ENCODE results near the gene PPP2R2B. TPM values are rescaled to one million over a fixed set of nuclear protein-coding genes. Genes with fewer than 3 reads are reported as not detected.

PPP2R2B gene
- total RNA-seq, 1 experiment from 2014 or later = not detected

- intact Hi-C loops (cut with micrococcal nuclease) = no loop called here
- Histone ChIP-seq H2AFZ (ENCODE audit: low read depth, low read length, poor library complexity, severe bottlenecking) (no peak overlapping the region), H3K27me3 (ENCODE audit: insufficient read depth, low read length) (peaks cover 21% of the 10 kb centered on the region), H3K27ac (ENCODE audit: low read depth, low read length) (no peak overlapping the region), H3K4me1 (ENCODE audit: control insufficient read depth in 1 of 2, insufficient read depth in 2 of 2, low read length in 2 of 2) (no peaks in the 10 kb centered on the region), H3K36me3 (ENCODE audit: control insufficient read depth in 1 of 2, insufficient read depth in 2 of 2, low read length in 2 of 2) (no peaks in the 10 kb centered on the region), H3K4me3 (replicated peaks in 1 of 2; ENCODE audit: low read depth in 1 of 2, low read length in 2 of 2) (no peak overlapping the region), H3K9ac (ENCODE audit: low read length) (no peak overlapping the region), H3K79me2 (ENCODE audit: insufficient read depth, low read length) (no peaks in the 10 kb centered on the region), H4K20me1 (ENCODE audit: insufficient read depth) (no peaks in the 10 kb centered on the region), H3K9me3 (ENCODE audit: control insufficient read depth in 1 of 2, insufficient read depth in 1 of 2, low read depth in 1 of 2, low read length in 2 of 2) (no peaks in the 10 kb centered on the region), H3K4me2 (ENCODE audit: low read length) (no peak overlapping the region), H3K9me2 (ENCODE audit: insufficient read depth) (no peaks in the 10 kb centered on the region)
- TF ChIP-seq EGR1 (IDR thresholded peaks at IDR 0.05; ENCODE audit: low read depth) (no peak), EZH2 (IDR thresholded peaks at IDR 0.05) (no peak), ELF1 (IDR thresholded peaks at IDR 0.05; ENCODE audit: borderline replicate concordance, low read depth) (no peak), POLR2A (IDR thresholded peaks at IDR 0.05; ENCODE audit: borderline replicate concordance, extremely low read depth, insufficient read depth, insufficient read length) (no peak), ATF3 (IDR thresholded peaks at IDR 0.05) (no peak), MAX (IDR thresholded peaks at IDR 0.05) (no peak), CBX3 (IDR thresholded peaks at IDR 0.05; ENCODE audit: low read depth) (no peak), RAD21 (IDR thresholded peaks at IDR 0.05; ENCODE audit: low read depth) (no peak), FOSL1 (IDR thresholded peaks at IDR 0.05; ENCODE audit: low read depth) (no peak), SIN3A (IDR thresholded peaks at IDR 0.05; ENCODE audit: low read depth) (no peak), ZFX (IDR thresholded peaks at IDR 0.05) (no peak), REST (IDR thresholded peaks at IDR 0.05; ENCODE audit: low read depth) (no peak), POLR2AphosphoS5 (IDR thresholded peaks at IDR 0.05; ENCODE audit: low read depth, low read length) (no peak), ZNF274 (IDR thresholded peaks at IDR 0.05; ENCODE audit: low read depth, low read length) (no peak), CEBPB (IDR thresholded peaks at IDR 0.05; ENCODE audit: low read depth) (no peak)
- CTCF ChIA-PET = no interaction called here
- DNase-seq (ENCODE audit: low read depth, low spot score) (no peak), ATAC-seq (no peak)
- POLR2A ChIA-PET = no interaction called here
- RAD21 ChIA-PET (ENCODE audit: low non-redundant PET in 1 of 2, low total read pairs in 2 of 2, uncharacterized antibody in 2 of 2, unreplicated experiment in 2 of 2) = no interaction called here
- no TSS peak for BruUV-seq (replicated peaks)
These were observed 234.8 kb downstream of the PPP2R2B start for GRCh38 chr5:146643776-146644175.
